GM10266 (cell line): Measurements from ENCODE around the gene IGDCC3.

Experiments used
- DNase-seq: peaks from one replicate; pipeline ENCODE4 v3.0.0; 2012; ENCODE audit errors: extremely low spot score
- CTCF ChIP-seq: IDR thresholded peaks from 2 replicates; pipeline ENCODE4 v1.5.1; 2012; ENCODE audit warnings: mild to moderate bottlenecking, low read depth; ENCODE audit not compliant: control insufficient read depth, insufficient read depth; ENCODE audit errors: missing control alignments

The IGDCC3 gene

GRCh38 chr15:65339416-65339815 is 38.4 kb downstream of the IGDCC3 start:
- TF ChIP-seq CTCF = no peak
- no peak for DNase-seq

GRCh38 chr15:65338823-65339222 is 39.0 kb downstream of the IGDCC3 start:
- DNase-seq = no peak

GRCh38 chr15:65338366-65338765 is 39.4 kb downstream of the IGDCC3 start:
- TF ChIP-seq CTCF = no peak

More at GRCh38 chr15:65338823-65339222, 39.0 kb downstream of the IGDCC3 start:
- no peak for TF ChIP-seq CTCF

GRCh38 chr15:65337436-65338070 is 40.2 kb downstream of the IGDCC3 start:
- no peak for TF ChIP-seq CTCF
- no peak for DNase-seq

More at GRCh38 chr15:65338366-65338765, 39.4 kb downstream of the IGDCC3 start:
- DNase-seq = no peak

- DNase-seq = no peak
- TF ChIP-seq CTCF = no peak
Measured at GRCh38 chr15:65336493-65337435, 41.0 kb downstream of the IGDCC3 start.

- no peak for TF ChIP-seq CTCF
- no peak for DNase-seq
Measured at GRCh38 chr15:65335278-65336055, 42.3 kb downstream of the IGDCC3 start.
